Measurements from ENCODE around the gene METTL18. TPM values are rescaled to one million over a fixed set of nuclear protein-coding genes. Genes with fewer than 3 reads are reported as not detected.
"Not testable (repeated sequence)": the region's sequence is repeated elsewhere in the genome, so short reads cannot be mapped to it uniquely, and the experiment has no call there.

METTL18 gene
- total RNA-seq, 4 donors from 2014 or later = 2.8 to 10.1 (median 4.7) TPM

GRCh38 chr1:169812131-169812530, 17.4 kb upstream of the METTL18 start:
- TF ChIP-seq POLR2A (IDR thresholded peaks at IDR 0.05) = no peak
- no peak for TF ChIP-seq CTCF (IDR thresholded peaks at IDR 0.05)
- intact Hi-C loops (cut with DNase I; ENCODE audit: low total_unique reads) = no loop called here
- no peak for DNase-seq (ENCODE audit: low spot score in 2 of 2)
- H3K4me3 ChIP-seq (ENCODE audit: low read depth, poor library complexity, severe bottlenecking) = no peak overlapping the region
- 87 to 98% methylated on average over 2 of the region's 2 CpGs for WGBS, 2 donors

GRCh38 chr1:169811418-169812035, 16.8 kb upstream of the METTL18 start:
- H3K4me3 ChIP-seq (ENCODE audit: low read depth, poor library complexity, severe bottlenecking); intact Hi-C loops (cut with DNase I; ENCODE audit: low total_unique reads); DNase-seq (ENCODE audit: low spot score in 2 of 2): not testable (repeated sequence)

- no peak for DNase-seq (ENCODE audit: low spot score in 2 of 2)
- intact Hi-C loops (cut with DNase I; ENCODE audit: low total_unique reads) = no loop called here
- TF ChIP-seq CTCF (IDR thresholded peaks at IDR 0.05) (no peak), POLR2A (IDR thresholded peaks at IDR 0.05) (no peak)
- 54 to 56% methylated on average over 4 of the region's 4 CpGs for WGBS, 2 donors
- H3K4me3 ChIP-seq (ENCODE audit: low read depth, poor library complexity, severe bottlenecking) = no peak overlapping the region
Measured at GRCh38 chr1:169809370-169810095, 14.8 kb upstream of the METTL18 start.

- intact Hi-C loops (cut with DNase I; ENCODE audit: low total_unique reads) = no loop called here
- TF ChIP-seq POLR2A (IDR thresholded peaks at IDR 0.05) (no peak), CTCF (IDR thresholded peaks at IDR 0.05) (no peak)
- no peak for DNase-seq (ENCODE audit: low spot score in 2 of 2)
- 92 to 94% methylated on average over 2 of the region's 2 CpGs for WGBS, 2 donors
- H3K4me3 ChIP-seq (ENCODE audit: low read depth, poor library complexity, severe bottlenecking) = no peak overlapping the region
Measured at GRCh38 chr1:169804941-169805340, 10.2 kb upstream of the METTL18 start.

GRCh38 chr1:169802888-169803287, 8.2 kb upstream of the METTL18 start:
- DNase-seq (ENCODE audit: low spot score in 2 of 2) = no peak
- TF ChIP-seq POLR2A (IDR thresholded peaks at IDR 0.05) (no peak), CTCF (IDR thresholded peaks at IDR 0.05) (no peak)
- H3K4me3 ChIP-seq (ENCODE audit: low read depth, poor library complexity, severe bottlenecking) = no peak overlapping the region
- intact Hi-C loops (cut with DNase I; ENCODE audit: low total_unique reads) = no loop called here

GRCh38 chr1:169797281-169797680, 2.6 kb upstream of the METTL18 start:
- no peak overlapping the region for H3K4me3 ChIP-seq (ENCODE audit: low read depth, poor library complexity, severe bottlenecking)
- 95 to 96% methylated on average over 5 of the region's 5 CpGs for WGBS, 2 donors
- no peak for DNase-seq (ENCODE audit: low spot score in 2 of 2)
- TF ChIP-seq CTCF (IDR thresholded peaks at IDR 0.05) (no peak), POLR2A (IDR thresholded peaks at IDR 0.05) (no peak)
- intact Hi-C loops (cut with DNase I; ENCODE audit: low total_unique reads) = no loop called here
